Keratinocyte (primary cell): ENCODE data around the gene PCDHB11. TPM values are rescaled to one million over a fixed set of nuclear protein-coding genes. Genes with fewer than 3 reads are reported as not detected.
"Not testable (repeated sequence)": the region's sequence is repeated elsewhere in the genome, so short reads cannot be mapped to it uniquely, and the experiment has no call there.

Experiments
- DNase-seq: peaks from one replicate; pipeline ENCODE4 v3.0.0-alpha.2; 2011; ENCODE audit warnings: low read depth, missing footprints, low spot score
- FAIRE-seq: peaks from 2 replicates; lab custom pipeline; 2011; peaks lifted over from hg19 to GRCh38; lab: Jason Lieb, UNC
- H2AFZ ChIP-seq: 2 replicates; pipeline ENCODE4 v1.6.0; 2012; ENCODE audit warnings: low read length, control low read depth, inconsistent platforms; ENCODE audit not compliant: control insufficient read depth
- H3K27ac ChIP-seq: 2 replicates; pipeline ENCODE4 v1.5.1; 2011; ENCODE audit warnings: low read length; ENCODE audit not compliant: control insufficient read depth, insufficient read depth
- H3K27me3 ChIP-seq: 3 replicates; pipeline ENCODE4 v1.6.0; 2011; ENCODE audit warnings: low read length; ENCODE audit not compliant: control insufficient read depth, insufficient read depth; ENCODE audit errors: extremely low read depth
- H3K36me3 ChIP-seq, 2 experiments: 2 replicates in 1 of 2; 3 replicates in 1 of 2; pipeline ENCODE4 v1.5.1; 2011; ENCODE audit warnings: low read length in 2 of 2, mild to moderate bottlenecking in 1 of 2; ENCODE audit not compliant: control insufficient read depth in 2 of 2, insufficient read depth in 2 of 2; ENCODE audit errors: extremely low read depth in 1 of 2
- H3K4me1 ChIP-seq: 3 replicates; pipeline ENCODE4 v1.5.1; 2011; ENCODE audit warnings: low read length; ENCODE audit not compliant: control insufficient read depth, insufficient read depth; ENCODE audit errors: extremely low read depth
- H3K4me2 ChIP-seq: 3 replicates; pipeline ENCODE4 v1.6.0; 2011; ENCODE audit warnings: low read depth, low read length; ENCODE audit not compliant: control insufficient read depth, insufficient read depth; ENCODE audit errors: extremely low read depth
- H3K4me3 ChIP-seq, 3 experiments: fragments of 200-600 bp in 1 of 3; sonication (generic) in 1 of 3; 2 replicates in 2 of 3; 3 replicates in 1 of 3; pipeline ENCODE4 v1.5.1; 2011 to 2016; ENCODE audit warnings: low read length in 3 of 3, mild to moderate bottlenecking in 3 of 3, control low read depth in 2 of 3, inconsistent platforms in 1 of 3, low read depth in 1 of 3, mixed read lengths in 1 of 3, mixed run types in 1 of 3, moderate library complexity in 1 of 3; ENCODE audit not compliant: control insufficient read depth in 2 of 3, insufficient read depth in 2 of 3; ENCODE audit errors: extremely low read depth in 1 of 3
- H3K79me2 ChIP-seq: 2 replicates; pipeline ENCODE4 v1.6.0; 2012; ENCODE audit warnings: low read length; ENCODE audit not compliant: control insufficient read depth, insufficient read depth
- H3K9ac ChIP-seq: 3 replicates; pipeline ENCODE4 v1.6.0; 2011; ENCODE audit warnings: low read length; ENCODE audit not compliant: control insufficient read depth, insufficient read depth; ENCODE audit errors: extremely low read depth
- H3K9me1 ChIP-seq: 3 replicates; pipeline ENCODE4 v1.6.0; 2011; ENCODE audit warnings: low read length; ENCODE audit not compliant: control insufficient read depth, insufficient read depth; ENCODE audit errors: extremely low read depth
- H3K9me3 ChIP-seq: 2 replicates; pipeline ENCODE4 v1.5.1; 2012; ENCODE audit warnings: low read depth, low read length; ENCODE audit not compliant: control insufficient read depth
- H4K20me1 ChIP-seq: 3 replicates; pipeline ENCODE4 v1.6.0; 2011; ENCODE audit warnings: low read length; ENCODE audit not compliant: control insufficient read depth, insufficient read depth; ENCODE audit errors: extremely low read depth
- EZH2 ChIP-seq: IDR thresholded peaks from one replicate; pipeline ENCODE4 v1.6.1; 2012; ENCODE audit warnings: inconsistent platforms, mild to moderate bottlenecking, low read length, moderate library complexity
- dilution Hi-C: fragments of 300-500 bp; cut with MboI; formaldehyde crosslinking; loops from one replicate; pipeline ENCODE4 v1.7.0; 2020; ENCODE audit warnings: low sequenced_read_pairs; ENCODE audit not compliant: extremely low pct_ligation_motif_present
- polyA plus RNA-seq, 5 experiments: library from polyadenylated mRNA; depleted of rRNA in 3 of 5; stranded (reverse) in 3 of 5; stranded (forward) in 1 of 5; unstranded in 1 of 5; fragments of >200 nt; gene quantifications; 1 replicate in 1 of 5; 2 replicates in 3 of 5; 3 replicates in 1 of 5; pipeline versions ENCODE4 v1.2.1 to v1.2.3, GENCODE V29; 2011 to 2012; ENCODE audit warnings: missing spikeins in 2 of 5, low read depth in 1 of 5, low replicate concordance in 1 of 5
- TF ChIP-seq, protein P1 (sequence below), 3 experiments: IDR thresholded peaks in 1 of 3; conservative IDR thresholded peaks in 1 of 3; optimal IDR thresholded peaks in 1 of 3; 2 replicates in 2 of 3; 3 replicates in 1 of 3; pipeline versions ENCODE3 to v1.5.1; 2011; ENCODE audit warnings: low read length in 3 of 3, mild to moderate bottlenecking in 3 of 3, moderate library complexity in 2 of 3, control low read depth in 1 of 3, inconsistent platforms in 1 of 3; ENCODE audit not compliant: insufficient read depth in 2 of 3; ENCODE audit errors: extremely low read depth in 1 of 3

The PCDHB11 gene
- polyA plus RNA-seq, 1 donor (not counting 4 experiments of a cell fraction or from before 2014, with no cell fraction given), result not detected

- Histone ChIP-seq H3K9ac (no peak within 1 kb of the TSS), H3K27ac (no peak within 1 kb of the TSS), H3K9me1 (no peaks in the 10 kb centered on the region), H3K27me3 (no peaks in the 10 kb centered on the region), H3K4me1 (no peaks in the 10 kb centered on the region), H3K4me3 (no peak within 1 kb of the TSS), H3K9me3 (peaks cover 7% of the 10 kb centered on the region), H4K20me1 (no peaks in the 10 kb centered on the region), H3K36me3 (no peaks in the 10 kb centered on the region), H3K79me2 (no peaks in the 10 kb centered on the region), H3K4me2 (no peak within 1 kb of the TSS), H2AFZ (no peak within 1 kb of the TSS)
- FAIRE-seq (no peak), DNase-seq (no peak)
- dilution Hi-C loops, result no loop called here
- TF ChIP-seq EZH2, result no peak
- TF ChIP-seq, protein P1, sequence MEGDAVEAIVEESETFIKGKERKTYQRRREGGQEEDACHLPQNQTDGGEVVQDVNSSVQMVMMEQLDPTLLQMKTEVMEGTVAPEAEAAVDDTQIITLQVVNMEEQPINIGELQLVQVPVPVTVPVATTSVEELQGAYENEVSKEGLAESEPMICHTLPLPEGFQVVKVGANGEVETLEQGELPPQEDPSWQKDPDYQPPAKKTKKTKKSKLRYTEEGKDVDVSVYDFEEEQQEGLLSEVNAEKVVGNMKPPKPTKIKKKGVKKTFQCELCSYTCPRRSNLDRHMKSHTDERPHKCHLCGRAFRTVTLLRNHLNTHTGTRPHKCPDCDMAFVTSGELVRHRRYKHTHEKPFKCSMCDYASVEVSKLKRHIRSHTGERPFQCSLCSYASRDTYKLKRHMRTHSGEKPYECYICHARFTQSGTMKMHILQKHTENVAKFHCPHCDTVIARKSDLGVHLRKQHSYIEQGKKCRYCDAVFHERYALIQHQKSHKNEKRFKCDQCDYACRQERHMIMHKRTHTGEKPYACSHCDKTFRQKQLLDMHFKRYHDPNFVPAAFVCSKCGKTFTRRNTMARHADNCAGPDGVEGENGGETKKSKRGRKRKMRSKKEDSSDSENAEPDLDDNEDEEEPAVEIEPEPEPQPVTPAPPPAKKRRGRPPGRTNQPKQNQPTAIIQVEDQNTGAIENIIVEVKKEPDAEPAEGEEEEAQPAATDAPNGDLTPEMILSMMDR (optimal IDR thresholded peaks at IDR 0.05 in 1 of 3, IDR thresholded peaks at IDR 0.05 in 1 of 3, conservative IDR thresholded peaks at IDR 0.05 in 1 of 3; ENCODE audit: extremely low read depth in 1 of 3, insufficient read depth in 2 of 3, low read length in 3 of 3), result no peak
Observed at GRCh38 chr5:141245250-141245717, 45.9 kb downstream of the PCDHB11 start, which contains the start of gene PCDHB15. TSS of gene PCDHB15 (plus strand) at chr5:141245395. CDS start at chr5:141245579, 184 bp downstream.

- dilution Hi-C loops, H3K79me2 ChIP-seq, H3K9me3 ChIP-seq: not testable (repeated sequence)
Observed at GRCh38 chr5:141246971-141247370, 47.5 kb downstream of the PCDHB11 start.

GRCh38 chr5:141247434-141247833, 48.0 kb downstream of the PCDHB11 start:
- H3K36me3 ChIP-seq, H3K79me2 ChIP-seq, H4K20me1 ChIP-seq, H3K4me3 ChIP-seq, H3K4me1 ChIP-seq, DNase-seq, H3K9me3 ChIP-seq, H3K9ac ChIP-seq, dilution Hi-C loops, H3K4me2 ChIP-seq, H3K9me1 ChIP-seq, FAIRE-seq, H3K27me3 ChIP-seq, H2AFZ ChIP-seq, H3K27ac ChIP-seq: not testable (repeated sequence)

More at GRCh38 chr5:141246971-141247370, 47.5 kb downstream of the PCDHB11 start:
- not testable (repeated sequence) for H3K27me3 ChIP-seq, H4K20me1 ChIP-seq, H2AFZ ChIP-seq, H3K4me2 ChIP-seq, FAIRE-seq, H3K9me1 ChIP-seq, H3K36me3 ChIP-seq, H3K4me3 ChIP-seq, H3K4me1 ChIP-seq, H3K27ac ChIP-seq, DNase-seq, H3K9ac ChIP-seq
